CD4-positive, alpha-beta memory T cell (primary cell): Measurements from ENCODE around the gene SRF. TPM values are rescaled to one million over a fixed set of nuclear protein-coding genes. Genes with fewer than 3 reads are reported as not detected.

Experiments
- CTCF ChIA-PET: fragments of 350-600 bp; sonication (Branson Sonifier 250); formaldehyde crosslinking; loops from one replicate; lab custom pipeline; 2021; ENCODE audit warnings: inconsistent platforms; ENCODE audit not compliant: partially characterized antibody; lab: Charles Lee
- POLR2A ChIA-PET: fragments of 350-600 bp; sonication (Branson Sonifier 250); formaldehyde crosslinking; loops from one replicate; lab custom pipeline; 2021; ENCODE audit not compliant: partially characterized antibody; lab: Charles Lee
- DNase-seq, 5 donors: peaks; one replicate each; pipeline versions ENCODE4 v3.0.0 to v3.0.0-alpha.2; 2020 to 2022; ENCODE audit warnings: mixed read lengths in 1 of 5
- H3K27ac ChIP-seq: one replicate; pipeline ENCODE4 v1.7.0; 2013; ENCODE audit warnings: low read depth, low read length
- H3K27me3 ChIP-seq: 2 replicates; pipeline ENCODE4 v1.7.0; 2013; ENCODE audit warnings: mild to moderate bottlenecking, low read length, moderate library complexity; ENCODE audit not compliant: insufficient read depth
- H3K36me3 ChIP-seq: 2 replicates; pipeline ENCODE4 v1.7.0; 2013; ENCODE audit warnings: mild to moderate bottlenecking, low read length, moderate library complexity; ENCODE audit not compliant: insufficient read depth
- H3K4me1 ChIP-seq: 2 replicates; pipeline ENCODE4 v1.7.0; 2013; ENCODE audit warnings: mild to moderate bottlenecking, low read length, moderate library complexity; ENCODE audit not compliant: insufficient read depth
- H3K4me3 ChIP-seq, 2 donors: one replicate each; pipeline ENCODE4 v1.7.0; 2013; ENCODE audit warnings: low read length in 2 of 2, mild to moderate bottlenecking in 1 of 2
- H3K9me3 ChIP-seq, 2 donors: one replicate each; pipeline ENCODE4 v1.7.0; 2013; ENCODE audit warnings: low read length in 2 of 2, control low read depth in 1 of 2; ENCODE audit not compliant: control insufficient read depth in 1 of 2
- H3K27ac Mint-ChIP-seq, 7 donors: one replicate each; pipeline ENCODE4 v1.8.0; 2020 to 2021; ENCODE audit warnings: mixed read lengths in 7 of 7, mild to moderate bottlenecking in 6 of 7, inconsistent platforms in 3 of 7, moderate library complexity in 3 of 7
- H3K27me3 Mint-ChIP-seq, 2 donors: one replicate each; pipeline ENCODE4 v1.8.0; 2020 to 2021; ENCODE audit warnings: mixed read lengths in 2 of 2
- H3K36me3 Mint-ChIP-seq, 2 donors: one replicate each; pipeline ENCODE4 v1.8.0; 2020 to 2021; ENCODE audit warnings: mixed read lengths in 2 of 2, inconsistent platforms in 1 of 2, mild to moderate bottlenecking in 1 of 2
- H3K4me1 Mint-ChIP-seq, 4 donors: one replicate each; pipeline ENCODE4 v1.8.0; 2020 to 2021; ENCODE audit warnings: mixed read lengths in 4 of 4, mild to moderate bottlenecking in 1 of 4
- H3K4me3 Mint-ChIP-seq, 8 donors: one replicate each; pipeline ENCODE4 v1.8.0; 2020 to 2021; ENCODE audit warnings: mixed read lengths in 8 of 8, mild to moderate bottlenecking in 7 of 8, moderate library complexity in 6 of 8, inconsistent platforms in 3 of 8
- H3K9me3 Mint-ChIP-seq, 8 donors: one replicate each; pipeline ENCODE4 v1.8.0; 2020 to 2021; ENCODE audit warnings: mixed read lengths in 8 of 8, mild to moderate bottlenecking in 5 of 8, inconsistent platforms in 3 of 8, moderate library complexity in 1 of 8
- intact Hi-C: fragments of 100-400 bp; cut with micrococcal nuclease; formaldehyde crosslinking; loops from one replicate; pipeline ENCODE4 v1.15.1; 2023
- polyA plus RNA-seq, 2 donors: library from polyadenylated mRNA; unstranded; fragments of 300-500 nt; fragmentation: Illumina TruSeq; gene quantifications; one replicate each; pipeline ENCODE4 v1.2.3, GENCODE V29; 2021
- total RNA-seq, 2 experiments: library from RNA; stranded (reverse); gene quantifications; one replicate each; pipeline ENCODE4 v1.2.3, GENCODE V29; 2021

Gene SRF
- total and polyA plus RNA-seq, 4 experiments from 2014 or later: 2.3 to 25.0 (median 15.6) TPM

GRCh38 chr6:43211955-43212354, 40.9 kb downstream of the SRF start:
- POLR2A ChIA-PET: interaction anchor here (0.9 kb wide), 1 partner anchor 9 kb away, joined by 4 read pairs; no protein-coding TSS in a partner anchor
- Mint-ChIP-seq H3K36me3 (peaks cover 25 to 34% of the 10 kb centered on the region in 2 donors), H3K27ac (peak overlapping the region in 2 of 7 donors; percentile 9 to 10), H3K4me1 (no peaks in the 10 kb centered on the region), H3K27me3 (no peaks in the 10 kb centered on the region), H3K4me3 (no peak overlapping the region), H3K9me3 (no peaks in the 10 kb centered on the region)
- Histone ChIP-seq H3K4me3 (no peak overlapping the region), H3K36me3 (peaks cover 9% of the 10 kb centered on the region), H3K4me1 (no peaks in the 10 kb centered on the region), H3K9me3 (no peaks in the 10 kb centered on the region), H3K27me3 (no peaks in the 10 kb centered on the region), H3K27ac (no peak overlapping the region)
- no peak for DNase-seq
- intact Hi-C loops: no loop called here
- CTCF ChIA-PET: interaction anchor here (1.8 kb wide), 1 partner anchor 17 kb away, joined by 4 read pairs; the partner anchor contains the start of gene DNPH1

- no peak overlapping the region for H3K27ac ChIP-seq
- ChIA-PET POLR2A (interaction anchor here (1.3 kb wide), 1 partner anchor 10 kb away, joined by 3 read pairs; no protein-coding TSS in a partner anchor), CTCF (interaction anchor here (1.8 kb wide), 1 partner anchor 16 kb away, joined by 4 read pairs; the partner anchor contains the start of gene DNPH1)
- Mint-ChIP-seq H3K4me1 (peaks cover 0 to 2% (median under 1%) of the 10 kb centered on the region in 4 donors), H3K27ac (no peak overlapping the region), H3K4me3 (peak overlapping the region in 1 of 8 donors; percentile 18), H3K27me3 (no peaks in the 10 kb centered on the region), H3K36me3 (peaks cover 27 to 39% of the 10 kb centered on the region in 2 donors), H3K9me3 (no peaks in the 10 kb centered on the region)
- peaks cover 9% of the 10 kb centered on the region for H3K36me3 ChIP-seq
- no peaks in the 10 kb centered on the region for H3K27me3 ChIP-seq
- intact Hi-C loops: no loop called here
- H3K4me3 ChIP-seq: no peak overlapping the region
- no peaks in the 10 kb centered on the region for H3K4me1 ChIP-seq
- no peaks in the 10 kb centered on the region for H3K9me3 ChIP-seq
- DNase-seq: no peak
Measured at GRCh38 chr6:43213431-43213830, 42.4 kb downstream of the SRF start.

GRCh38 chr6:43215066-43215465, 44.0 kb downstream of the SRF start:
- ChIA-PET POLR2A (no interaction called here), CTCF (interaction anchor here (1.2 kb wide), 1 partner anchor 9 kb away, joined by 6 read pairs; no protein-coding TSS in a partner anchor)
- peaks cover 9% of the 10 kb centered on the region for H3K36me3 ChIP-seq
- H3K9me3 Mint-ChIP-seq: no peaks in the 10 kb centered on the region
- no peaks in the 10 kb centered on the region for H3K27me3 Mint-ChIP-seq
- no peak overlapping the region for H3K4me3 ChIP-seq
- H3K36me3 Mint-ChIP-seq: peaks cover 34 to 48% of the 10 kb centered on the region in 2 donors
- H3K4me1 Mint-ChIP-seq: peaks cover 0 to 6% (median 2%) of the 10 kb centered on the region in 4 donors
- H3K9me3 ChIP-seq: no peaks in the 10 kb centered on the region
- DNase-seq: no peak
- H3K27ac Mint-ChIP-seq: no peak overlapping the region
- H3K27ac ChIP-seq: no peak overlapping the region
- intact Hi-C loops: no loop called here
- no peak overlapping the region for H3K4me3 Mint-ChIP-seq
- H3K27me3 ChIP-seq: no peaks in the 10 kb centered on the region
- H3K4me1 ChIP-seq: no peaks in the 10 kb centered on the region

GRCh38 chr6:43216200-43216599, 45.1 kb downstream of the SRF start:
- peaks cover 39 to 55% of the 10 kb centered on the region in 2 donors for H3K36me3 Mint-ChIP-seq
- peaks cover 15% of the 10 kb centered on the region for H3K36me3 ChIP-seq
- H3K9me3 ChIP-seq: no peaks in the 10 kb centered on the region
- no peak overlapping the region for H3K4me3 Mint-ChIP-seq
- intact Hi-C loops: no loop called here
- H3K4me1 ChIP-seq: no peaks in the 10 kb centered on the region
- H3K4me1 Mint-ChIP-seq: peaks cover 0 to 8% (median 4%) of the 10 kb centered on the region in 4 donors
- no peaks in the 10 kb centered on the region for H3K27me3 ChIP-seq
- peak overlapping the region in 1 of 7 donors; percentile 15 for H3K27ac Mint-ChIP-seq
- no peaks in the 10 kb centered on the region for H3K9me3 Mint-ChIP-seq
- ChIA-PET CTCF (interaction anchor here (1.2 kb wide), 1 partner anchor 8 kb away, joined by 6 read pairs; no protein-coding TSS in a partner anchor), POLR2A (no interaction called here)
- H3K27ac ChIP-seq: no peak overlapping the region
- no peak for DNase-seq
- H3K27me3 Mint-ChIP-seq: no peaks in the 10 kb centered on the region
- no peak overlapping the region for H3K4me3 ChIP-seq

- peaks cover 15% of the 10 kb centered on the region for H3K36me3 ChIP-seq
- Mint-ChIP-seq H3K4me1 (peaks cover 5 to 14% (median 11%) of the 10 kb centered on the region in 4 donors), H3K9me3 (no peaks in the 10 kb centered on the region), H3K27ac (peak overlapping the region in 2 of 7 donors; percentile 9 to 40), H3K36me3 (peaks cover 39 to 59% of the 10 kb centered on the region in 2 donors), H3K4me3 (no peak overlapping the region), H3K27me3 (no peaks in the 10 kb centered on the region)
- no peak for DNase-seq
- CTCF ChIA-PET: interaction anchor here (0.7 kb wide), 1 partner anchor 10 kb away, joined by 3 read pairs; no protein-coding TSS in a partner anchor
- no peaks in the 10 kb centered on the region for H3K27me3 ChIP-seq
- peaks cover 8% of the 10 kb centered on the region for H3K4me1 ChIP-seq
- no peak overlapping the region for H3K4me3 ChIP-seq
- intact Hi-C loops: no loop called here
- no peaks in the 10 kb centered on the region for H3K9me3 ChIP-seq
- no peak overlapping the region for H3K27ac ChIP-seq
- POLR2A ChIA-PET: no interaction called here
Measured at GRCh38 chr6:43217351-43217750, 46.3 kb downstream of the SRF start.

- H3K27ac ChIP-seq: no peak overlapping the region
- CTCF ChIA-PET: no interaction called here
- peaks cover 20% of the 10 kb centered on the region for H3K36me3 ChIP-seq
- no peak overlapping the region for H3K4me3 ChIP-seq
- intact Hi-C loops: no loop called here
- Mint-ChIP-seq H3K27ac (peak overlapping the region in 5 of 7 donors; percentile 45 to 86 (median 80)), H3K27me3 (no peaks in the 10 kb centered on the region), H3K9me3 (no peaks in the 10 kb centered on the region), H3K4me1 (peaks cover 13 to 28% (median 21%) of the 10 kb centered on the region in 4 donors), H3K36me3 (peaks cover 35 to 58% of the 10 kb centered on the region in 2 donors), H3K4me3 (no peak overlapping the region)
- POLR2A ChIA-PET: interaction anchor here (1.2 to 2.6 kb wide), 2 partner anchors 11 to 37 kb away, joined by 3 to 15 read pairs; partner anchors contain the start of genes CUL9 and DNPH1
- no peaks in the 10 kb centered on the region for H3K9me3 ChIP-seq
- DNase-seq: no peak
- H3K4me1 ChIP-seq: peaks cover 23% of the 10 kb centered on the region
- H3K27me3 ChIP-seq: no peaks in the 10 kb centered on the region
Measured at GRCh38 chr6:43219119-43219518, 48.0 kb downstream of the SRF start.

GRCh38 chr6:43219814-43220213, 48.7 kb downstream of the SRF start:
- Mint-ChIP-seq H3K4me1 (peaks cover 18 to 34% (median 27%) of the 10 kb centered on the region in 4 donors), H3K27ac (peak overlapping the region in 6 of 7 donors; percentile 45 to 86 (median 66)), H3K4me3 (no peak overlapping the region), H3K9me3 (no peaks in the 10 kb centered on the region), H3K36me3 (peaks cover 39 to 58% of the 10 kb centered on the region in 2 donors), H3K27me3 (no peaks in the 10 kb centered on the region)
- H3K27me3 ChIP-seq: no peaks in the 10 kb centered on the region
- intact Hi-C loops: no loop called here
- no peaks in the 10 kb centered on the region for H3K9me3 ChIP-seq
- CTCF ChIA-PET: interaction anchor here (1.6 kb wide), 1 partner anchor 10 kb away, joined by 14 read pairs; the partner anchor contains the start of gene DNPH1
- POLR2A ChIA-PET: interaction anchor here (2.6 kb wide), 1 partner anchor 10 kb away, joined by 15 read pairs; the partner anchor contains the start of gene DNPH1
- no peak for DNase-seq
- no peak overlapping the region for H3K27ac ChIP-seq
- no peak overlapping the region for H3K4me3 ChIP-seq
- peaks cover 30% of the 10 kb centered on the region for H3K4me1 ChIP-seq
- peaks cover 20% of the 10 kb centered on the region for H3K36me3 ChIP-seq
